K562 treated with DMSO at 1 percent for 24 hours (cell line): ENCODE measurements around the gene SPATA16. TPM values are rescaled to one million over a fixed set of nuclear protein-coding genes. Genes with fewer than 3 reads are reported as not detected.

Experiments used
- total RNA-seq: library from RNA; unstranded; fragments of 300-600 nt; gene quantifications from 2 replicates; pipeline ENCODE4 v1.2.3, GENCODE V29; 2022; ENCODE audit warnings: low read depth; ENCODE audit not compliant: insufficient read depth

The SPATA16 gene, protein sequence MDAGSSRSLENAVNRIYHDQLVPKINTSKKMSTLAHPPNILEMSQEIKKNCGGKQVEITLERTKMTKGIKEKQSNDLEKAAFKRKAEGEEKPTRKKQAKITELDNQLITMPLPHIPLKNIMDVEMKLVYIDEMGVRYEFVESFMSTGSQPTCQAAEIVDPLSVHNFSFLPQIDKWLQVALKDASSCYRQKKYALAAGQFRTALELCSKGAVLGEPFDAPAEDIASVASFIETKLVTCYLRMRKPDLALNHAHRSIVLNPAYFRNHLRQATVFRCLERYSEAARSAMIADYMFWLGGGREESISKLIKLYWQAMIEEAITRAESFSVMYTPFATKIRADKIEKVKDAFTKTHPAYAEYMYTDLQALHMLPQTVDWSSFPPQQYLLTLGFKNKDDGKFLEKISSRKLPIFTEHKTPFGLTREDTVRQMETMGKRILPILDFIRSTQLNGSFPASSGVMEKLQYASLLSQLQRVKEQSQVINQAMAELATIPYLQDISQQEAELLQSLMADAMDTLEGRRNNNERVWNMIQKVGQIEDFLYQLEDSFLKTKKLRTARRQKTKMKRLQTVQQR
- not detected in 2 replicates for total RNA-seq

DNA sequence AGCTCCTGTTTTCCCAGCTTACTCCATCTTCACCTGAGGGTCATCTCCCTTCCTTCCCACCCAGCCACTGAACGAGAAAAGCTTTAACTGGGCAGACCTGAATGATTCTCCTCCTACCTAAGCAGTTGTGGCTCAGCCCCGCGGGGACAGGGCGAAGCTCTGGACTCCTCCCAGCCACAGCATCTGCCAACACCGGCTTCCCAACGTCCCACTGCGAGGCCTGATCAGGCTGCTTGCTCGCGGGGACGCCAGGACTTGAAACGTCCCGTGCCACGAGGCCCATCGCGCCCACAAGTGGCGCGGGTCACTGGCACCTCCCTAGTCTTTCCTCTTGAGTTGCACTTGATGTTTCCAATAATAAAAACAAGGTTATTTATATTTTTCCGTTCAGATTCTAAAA lies at the start of gene SPATA16:
Gene SPATA16 (minus strand): TSS at position 250 of the 400 bp plus-strand sequence. CDS start 23,504 bp downstream, outside the sequence.

